GM20000 (cell line): Measurements from ENCODE around the gene RANGAP1.

Experiments used
- DNase-seq: peaks from one replicate; pipeline ENCODE4 v3.0.0; 2012; ENCODE audit warnings: low spot score
- CTCF ChIP-seq: IDR thresholded peaks from 2 replicates; pipeline ENCODE4 v1.5.1; 2012; ENCODE audit warnings: mild to moderate bottlenecking, control low read depth; ENCODE audit errors: extremely low read depth, missing control alignments

Gene RANGAP1

GRCh38 chr22:41308544-41308947 is 22.6 kb upstream of the RANGAP1 start:
- no peak for DNase-seq
- no peak for TF ChIP-seq CTCF

GRCh38 chr22:41308054-41308453 is 22.1 kb upstream of the RANGAP1 start:
- no peak for TF ChIP-seq CTCF
- no peak for DNase-seq

- DNase-seq: no peak
- no peak for TF ChIP-seq CTCF
Observed at GRCh38 chr22:41305646-41306045, 19.7 kb upstream of the RANGAP1 start.

GRCh38 chr22:41302811-41303210 is 16.8 kb upstream of the RANGAP1 start:
- no peak for TF ChIP-seq CTCF
- no peak for DNase-seq

- TF ChIP-seq CTCF: no peak
- DNase-seq: peak; percentile 63
Observed at GRCh38 chr22:41302021-41302767, 16.2 kb upstream of the RANGAP1 start.

- peak; percentile 98 for DNase-seq
Observed at GRCh38 chr22:41301085-41302020, 15.4 kb upstream of the RANGAP1 start, which contains the start of gene ZC3H7B. ZC3H7B (plus strand) TSS chr22:41301525; CDS start chr22:41320661, 19,136 bp downstream.

More at GRCh38 chr22:41301085-41302020, 15.4 kb upstream of the RANGAP1 start, which contains the start of gene ZC3H7B:
- peak; percentile 15 for TF ChIP-seq CTCF
